Hepatocyte (in vitro differentiated cells): Measurements from ENCODE around the gene SPINDOC.

Experiments
- EZH2 ChIP-seq: fragments of 200-600 bp; sonication (generic); IDR thresholded peaks from 2 replicates; pipeline ENCODE4 v1.6.1; 2016; ENCODE audit warnings: antibody characterized with exemption, mild to moderate bottlenecking, borderline replicate concordance
- TF ChIP-seq, protein P1 (sequence below): fragments of 200-600 bp; sonication (generic); IDR thresholded peaks from 2 replicates; pipeline ENCODE4 v1.5.1; 2016; ENCODE audit warnings: antibody characterized with exemption, mild to moderate bottlenecking; ENCODE audit not compliant: poor library complexity

DNA sequence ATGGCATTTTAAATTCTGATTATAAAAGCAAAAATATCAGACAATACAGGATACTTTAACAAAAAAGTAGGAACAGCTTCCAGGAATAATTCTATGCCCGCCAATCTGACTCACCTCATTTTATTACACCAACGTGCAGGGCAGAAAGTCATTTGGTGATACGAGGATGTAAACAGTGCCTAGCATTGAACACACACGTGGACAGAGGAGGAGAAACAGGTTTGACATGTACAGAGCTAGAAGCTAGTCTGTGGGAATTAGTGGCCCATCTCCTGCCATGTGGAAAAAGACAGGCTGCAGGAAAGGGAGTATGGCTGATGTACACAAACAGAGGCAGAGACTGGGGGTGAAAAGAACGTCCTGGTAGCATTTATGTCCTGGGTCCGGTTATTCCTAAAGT lies 9.0 kb upstream of the SPINDOC start:
- TF ChIP-seq, protein P1, sequence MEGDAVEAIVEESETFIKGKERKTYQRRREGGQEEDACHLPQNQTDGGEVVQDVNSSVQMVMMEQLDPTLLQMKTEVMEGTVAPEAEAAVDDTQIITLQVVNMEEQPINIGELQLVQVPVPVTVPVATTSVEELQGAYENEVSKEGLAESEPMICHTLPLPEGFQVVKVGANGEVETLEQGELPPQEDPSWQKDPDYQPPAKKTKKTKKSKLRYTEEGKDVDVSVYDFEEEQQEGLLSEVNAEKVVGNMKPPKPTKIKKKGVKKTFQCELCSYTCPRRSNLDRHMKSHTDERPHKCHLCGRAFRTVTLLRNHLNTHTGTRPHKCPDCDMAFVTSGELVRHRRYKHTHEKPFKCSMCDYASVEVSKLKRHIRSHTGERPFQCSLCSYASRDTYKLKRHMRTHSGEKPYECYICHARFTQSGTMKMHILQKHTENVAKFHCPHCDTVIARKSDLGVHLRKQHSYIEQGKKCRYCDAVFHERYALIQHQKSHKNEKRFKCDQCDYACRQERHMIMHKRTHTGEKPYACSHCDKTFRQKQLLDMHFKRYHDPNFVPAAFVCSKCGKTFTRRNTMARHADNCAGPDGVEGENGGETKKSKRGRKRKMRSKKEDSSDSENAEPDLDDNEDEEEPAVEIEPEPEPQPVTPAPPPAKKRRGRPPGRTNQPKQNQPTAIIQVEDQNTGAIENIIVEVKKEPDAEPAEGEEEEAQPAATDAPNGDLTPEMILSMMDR: no peak
- no peak for TF ChIP-seq EZH2
